Lung (tissue), 12 donors: ENCODE data around the gene ADGRV1. TPM values are rescaled to one million over a fixed set of nuclear protein-coding genes. Genes with fewer than 3 reads are reported as not detected.
"Not testable (repeated sequence)": the region's sequence is repeated elsewhere in the genome, so short reads cannot be mapped to it uniquely, and the experiment has no call there.

ENCODE experiments used
- ATAC-seq: fragments of 200-7000 bp; cut with Tn5 transposase; one replicate; pipeline ENCODE4 v1.9.1; 2020; ENCODE audit warnings: moderate number of reproducible peaks; ENCODE audit not compliant: insufficient read depth, low FRiP score
- DNase-seq, 3 donors: peaks; one replicate each; pipeline ENCODE4 v3.0.0-alpha.2; 2013 to 2017
- H3K27ac ChIP-seq, 2 donors: one replicate each; pipeline ENCODE4 v1.5.1; 2013; ENCODE audit warnings: mild to moderate bottlenecking in 2 of 2, moderate library complexity in 2 of 2, control low read depth in 1 of 2, inconsistent platforms in 1 of 2, low read depth in 1 of 2, low read length in 1 of 2
- H3K27me3 ChIP-seq, 3 donors: one replicate each; pipeline ENCODE4 v1.5.1; 2013; ENCODE audit warnings: low read length in 2 of 3; ENCODE audit not compliant: control insufficient read depth in 3 of 3, insufficient read depth in 3 of 3
- H3K36me3 ChIP-seq, 4 donors: one replicate each; pipeline ENCODE4 v1.5.1; 2013; ENCODE audit warnings: low read length in 4 of 4, mild to moderate bottlenecking in 1 of 4, moderate library complexity in 1 of 4; ENCODE audit not compliant: control insufficient read depth in 4 of 4, insufficient read depth in 4 of 4
- H3K4me1 ChIP-seq, 5 donors: one replicate each; pipeline ENCODE4 v1.5.1; 2013; ENCODE audit warnings: low read length in 5 of 5, mild to moderate bottlenecking in 2 of 5, moderate library complexity in 1 of 5; ENCODE audit not compliant: control insufficient read depth in 5 of 5, insufficient read depth in 5 of 5
- H3K4me3 ChIP-seq: one replicate; pipeline ENCODE4 v1.5.1; 2013; ENCODE audit warnings: mild to moderate bottlenecking, control low read depth, moderate library complexity
- H3K9ac ChIP-seq, 2 donors: one replicate each; pipeline ENCODE4 v1.5.1; 2013; ENCODE audit warnings: low read length in 2 of 2, control low read depth in 1 of 2; ENCODE audit not compliant: insufficient read depth in 1 of 2
- H3K9me3 ChIP-seq, 4 donors: one replicate each; pipeline ENCODE4 v1.5.1; 2013; ENCODE audit warnings: low read length in 3 of 4, mild to moderate bottlenecking in 1 of 4, moderate library complexity in 1 of 4; ENCODE audit not compliant: control insufficient read depth in 4 of 4, insufficient read depth in 3 of 4
- CTCF ChIP-seq: IDR thresholded peaks from 2 replicates; pipeline ENCODE4 v1.5.1; 2012; ENCODE audit warnings: mild to moderate bottlenecking; ENCODE audit errors: control extremely low read depth, extremely low read depth
- WGBS, 2 donors: extraction: QIAGEN DNeasy Blood & Tissue Kit; methylation state at CpG; one replicate each; pipeline ENCODE4 v1.1.7; 2013; 5-methylcytosine and 5-hydroxymethylcytosine counted together
- polyA plus RNA-seq, 2 donors: library from polyadenylated mRNA; stranded (reverse); fragments of 200-250 nt; gene quantifications; one replicate each; pipeline ENCODE4 v1.2.1, GENCODE V29; 2013
- total RNA-seq, 2 donors: library from RNA; depleted of rRNA in 1 of 2; stranded (reverse); fragments of >200 nt in 1 of 2; gene quantifications; one replicate each; pipeline ENCODE4 v1.2.1, GENCODE V29; 2014 to 2021
- donor health status: control.
- donor health status: control.
- donor health status: Bipolar disorder and iron deficiency.
- donor health status: healthy.
- donor health status: DM: yes; HTN: yes; CAD: no.

Gene ADGRV1
- total and polyA plus RNA-seq, 4 donors, result 3.6 to 66.2 (median 28.2) TPM

- no peaks in the 10 kb centered on the region for H3K4me1 ChIP-seq
- no peak overlapping the region for H3K9ac ChIP-seq
- WGBS, 2 donors, result 87 to 91% methylated on average over 6 of the region's 6 CpGs
- no peaks in the 10 kb centered on the region for H3K27me3 ChIP-seq
- ATAC-seq (no peak), DNase-seq (no peak)
- H3K9me3 ChIP-seq, result no peaks in the 10 kb centered on the region
- H3K27ac ChIP-seq, result no peak overlapping the region
- H3K4me3 ChIP-seq, result no peak overlapping the region
- no peak for TF ChIP-seq CTCF
- no peaks in the 10 kb centered on the region for H3K36me3 ChIP-seq
These were observed 359.5 kb downstream of the ADGRV1 start for GRCh38 chr5:90917928-90918668.

GRCh38 chr5:90921418-90921973 lies 362.9 kb downstream of the ADGRV1 start:
- Histone ChIP-seq H3K9me3 (no peaks in the 10 kb centered on the region), H3K4me1 (no peaks in the 10 kb centered on the region), H3K27me3 (no peaks in the 10 kb centered on the region), H3K36me3 (no peaks in the 10 kb centered on the region), H3K4me3 (no peak overlapping the region), H3K9ac (no peak overlapping the region), H3K27ac (no peak overlapping the region)
- ATAC-seq (no peak), DNase-seq (no peak)
- 94% methylated on average over 2 of the region's 2 CpGs for WGBS, 2 donors
- no peak for TF ChIP-seq CTCF

GRCh38 chr5:90924222-90924621 lies 365.6 kb downstream of the ADGRV1 start:
- 88 to 89% methylated on average over 2 of the region's 2 CpGs for WGBS, 2 donors

GRCh38 chr5:90929013-90929839 lies 370.6 kb downstream of the ADGRV1 start:
- not testable (repeated sequence) for H3K27ac ChIP-seq, ATAC-seq, H3K36me3 ChIP-seq, H3K4me1 ChIP-seq, H3K4me3 ChIP-seq, H3K9ac ChIP-seq, H3K9me3 ChIP-seq, H3K27me3 ChIP-seq, DNase-seq
- WGBS, 2 donors, result 96% methylated on average over 17 to 24 of the region's 29 CpGs

More at GRCh38 chr5:90924222-90924621, 365.6 kb downstream of the ADGRV1 start:
- not testable (repeated sequence) for H3K4me1 ChIP-seq, ATAC-seq, H3K36me3 ChIP-seq, H3K27me3 ChIP-seq, H3K9ac ChIP-seq, H3K9me3 ChIP-seq, H3K27ac ChIP-seq, H3K4me3 ChIP-seq, DNase-seq
